ENCODE data around the gene RBM26.

Gene RBM26

DNA sequence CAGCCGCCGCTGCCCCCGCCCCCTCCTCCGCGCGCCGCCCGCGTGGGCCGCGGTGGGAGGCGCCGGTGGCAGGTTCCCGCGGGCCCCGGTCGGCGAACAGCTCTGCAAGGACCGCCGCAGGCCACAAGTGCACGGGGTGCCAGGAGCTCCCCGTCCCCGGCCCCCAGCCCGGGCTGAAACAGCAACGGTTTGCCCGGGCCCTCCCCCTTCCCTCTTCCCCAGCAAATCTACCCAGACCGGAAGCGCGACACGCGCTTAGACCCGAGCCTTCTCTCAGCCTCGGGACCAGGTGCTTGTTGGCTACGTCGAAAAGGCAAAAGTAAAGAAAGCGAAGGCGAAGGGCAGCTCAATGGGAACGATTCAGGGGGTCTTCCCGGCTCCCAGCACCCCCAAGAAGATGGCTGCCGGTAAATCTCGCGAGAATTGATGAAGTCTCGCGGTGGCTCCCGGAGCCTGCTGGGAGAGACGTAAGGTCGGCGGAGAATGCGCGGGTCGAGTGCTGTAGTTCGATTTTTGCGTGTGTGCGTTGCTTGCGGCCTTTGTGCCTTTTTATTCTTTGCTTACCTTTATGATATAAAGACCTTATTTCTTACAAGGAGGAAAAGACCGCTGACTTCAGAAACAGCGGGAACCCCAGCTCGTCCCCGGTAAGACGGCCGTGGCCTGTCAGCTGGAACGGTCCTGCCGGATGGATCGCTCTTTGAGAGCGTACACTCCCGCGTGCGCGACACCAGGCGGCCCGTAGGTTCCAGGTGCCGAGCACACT lies at the start of gene RBM26:
TSS of gene RBM26 (minus strand) at position 425 of the 766 bp plus-strand sequence. CDS start 481 bp downstream, outside the sequence.
- Histone ChIP-seq H3K27me3 (no peaks in the 10 kb centered on the region), H3K9me3 (no peaks in the 10 kb centered on the region), H3K4me1 (peaks cover 53% of the 10 kb centered on the region), H3K4me2 (peak within 1 kb of the TSS; percentile 93), H3K27ac (peak within 1 kb of the TSS; percentile 98), H3K4me3 (peak within 1 kb of the TSS; percentile 88), H3K9ac (peak within 1 kb of the TSS; percentile 98), H4K20me1 (peaks cover 44% of the 10 kb centered on the region), H3K36me3 (peaks cover 6% of the 10 kb centered on the region; the same call in 1 of the 2 replicates)
- no peak for TF ChIP-seq Cebpa-rat (IDR thresholded peaks at IDR 0.05)

- H3K36me3 ChIP-seq: no peaks in the 10 kb centered on the region
- no peak overlapping the region for H3K4me2 ChIP-seq
- H3K4me3 ChIP-seq: no peak overlapping the region
- no peak for TF ChIP-seq Cebpa-rat (IDR thresholded peaks at IDR 0.05)
- H3K9me3 ChIP-seq: no peaks in the 10 kb centered on the region
- H3K27ac ChIP-seq: no peak overlapping the region
- no peak overlapping the region for H3K9ac ChIP-seq
- H3K27me3 ChIP-seq: no peaks in the 10 kb centered on the region
- no peaks in the 10 kb centered on the region for H4K20me1 ChIP-seq
- H3K4me1 ChIP-seq: no peaks in the 10 kb centered on the region
Measured at GRCh38 chr13:79455331-79455730, 49.3 kb upstream of the RBM26 start.

DNA sequence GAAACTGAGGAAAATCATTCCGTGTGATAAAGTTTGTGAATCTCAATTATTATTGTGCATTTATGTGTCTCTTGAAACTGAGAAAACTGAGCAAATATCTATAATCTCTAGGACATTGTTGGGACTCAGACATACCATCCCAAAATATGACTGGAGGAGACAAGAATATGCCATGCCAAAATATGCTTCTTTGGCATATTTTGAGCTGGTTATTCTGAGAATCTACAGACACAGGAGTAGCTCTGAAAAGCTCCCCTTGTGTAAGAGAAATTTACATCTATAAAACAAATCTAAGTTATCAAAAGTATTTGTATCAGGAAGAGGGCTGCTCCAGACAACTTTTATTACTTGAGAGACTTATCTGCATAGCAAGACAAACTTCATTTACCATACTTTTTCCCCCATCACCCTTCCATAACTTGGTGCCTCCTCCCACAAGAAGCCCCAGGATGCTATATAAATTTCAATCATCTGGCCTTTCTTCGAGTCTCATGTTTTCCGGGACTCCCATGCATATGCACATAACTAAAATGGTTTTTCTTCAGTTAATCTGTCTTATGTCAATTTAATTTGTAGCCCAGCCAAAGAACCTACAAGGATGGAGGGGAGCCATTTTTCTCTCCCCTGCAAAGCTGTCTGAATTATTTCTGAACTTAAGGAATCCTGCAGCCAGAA lies 46.3 kb upstream of the RBM26 start:
- no peak overlapping the region for H3K27ac ChIP-seq
- H3K9ac ChIP-seq: no peak overlapping the region
- H3K4me3 ChIP-seq: no peak overlapping the region
- no peak overlapping the region for H3K4me2 ChIP-seq
- no peaks in the 10 kb centered on the region for H3K27me3 ChIP-seq
- no peaks in the 10 kb centered on the region for H3K36me3 ChIP-seq
- no peak for TF ChIP-seq Cebpa-rat (IDR thresholded peaks at IDR 0.05)
- peaks cover 22% of the 10 kb centered on the region for H3K4me1 ChIP-seq
- H3K9me3 ChIP-seq: peaks cover 10% of the 10 kb centered on the region; the same call in 1 of the 2 replicates
- no peaks in the 10 kb centered on the region for H4K20me1 ChIP-seq

- Histone ChIP-seq H3K4me2 (no peak overlapping the region), H3K9me3 (peaks cover 13% of the 10 kb centered on the region; the same call in 1 of the 2 replicates), H3K36me3 (no peaks in the 10 kb centered on the region), H3K27ac (no peak overlapping the region), H3K27me3 (no peaks in the 10 kb centered on the region), H3K4me1 (peaks cover 22% of the 10 kb centered on the region), H3K9ac (no peak overlapping the region), H3K4me3 (no peak overlapping the region), H4K20me1 (no peaks in the 10 kb centered on the region)
- no peak for TF ChIP-seq Cebpa-rat (IDR thresholded peaks at IDR 0.05)
Measured at GRCh38 chr13:79451500-79451962, 45.5 kb upstream of the RBM26 start.

DNA sequence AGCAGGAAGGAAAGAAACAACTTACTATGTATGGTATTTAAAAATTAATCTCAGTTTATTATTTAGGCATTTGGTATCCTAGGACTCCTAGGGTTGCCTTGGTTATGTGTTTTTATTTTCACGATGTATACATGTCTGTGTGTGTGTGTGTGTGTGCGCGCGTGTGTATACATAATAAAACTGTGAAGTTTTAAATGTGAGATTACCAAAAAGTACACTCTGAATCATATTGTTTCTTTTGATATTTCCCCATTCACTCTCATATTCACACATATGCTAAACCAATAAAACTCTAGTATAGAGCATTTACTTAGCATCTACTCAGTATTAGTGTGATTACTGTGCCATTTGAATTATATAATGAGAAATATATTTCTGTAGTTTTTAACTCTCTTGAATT lies 44.1 kb upstream of the RBM26 start:
- Histone ChIP-seq H3K27ac (no peak overlapping the region), H4K20me1 (no peaks in the 10 kb centered on the region), H3K9me3 (peaks cover 18% of the 10 kb centered on the region; the same call in 1 of the 2 replicates), H3K4me2 (no peak overlapping the region), H3K4me1 (peaks cover 22% of the 10 kb centered on the region), H3K36me3 (no peaks in the 10 kb centered on the region), H3K4me3 (no peak overlapping the region), H3K9ac (no peak overlapping the region), H3K27me3 (no peaks in the 10 kb centered on the region)
- TF ChIP-seq Cebpa-rat (IDR thresholded peaks at IDR 0.05): no peak

DNA sequence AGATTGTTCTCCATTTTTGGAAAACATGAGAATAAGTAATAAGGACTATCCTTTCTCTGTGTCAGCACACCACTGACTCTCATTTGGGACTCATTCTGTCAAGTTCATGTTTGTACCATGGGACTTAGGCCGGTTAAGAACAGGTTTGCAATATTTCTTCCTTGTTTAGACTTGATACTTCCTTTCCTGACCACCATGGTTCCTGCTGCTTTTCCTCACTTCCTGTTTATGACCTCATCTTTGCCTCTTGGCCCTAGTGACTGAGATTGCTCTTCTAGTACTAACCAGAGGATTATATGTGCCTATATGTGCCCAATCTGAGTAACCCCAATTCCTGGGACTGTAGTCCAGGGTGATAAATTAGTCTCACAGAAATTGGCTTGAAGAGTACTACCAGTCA lies 42.4 kb upstream of the RBM26 start:
- H3K9ac ChIP-seq: no peak overlapping the region
- no peaks in the 10 kb centered on the region for H4K20me1 ChIP-seq
- peak overlapping the region; percentile 41; the same call in 1 of the 2 replicates for H3K27ac ChIP-seq
- peak overlapping the region; percentile 60 for H3K4me2 ChIP-seq
- no peak overlapping the region for H3K4me3 ChIP-seq
- H3K4me1 ChIP-seq: peaks cover 22% of the 10 kb centered on the region
- TF ChIP-seq Cebpa-rat (IDR thresholded peaks at IDR 0.05): no peak
- no peaks in the 10 kb centered on the region for H3K27me3 ChIP-seq
- peaks cover 18% of the 10 kb centered on the region; the same call in 1 of the 2 replicates for H3K9me3 ChIP-seq
- no peaks in the 10 kb centered on the region for H3K36me3 ChIP-seq

- Histone ChIP-seq H3K4me2 (peak overlapping the region; percentile 60), H4K20me1 (no peaks in the 10 kb centered on the region), H3K9ac (no peak overlapping the region), H3K36me3 (no peaks in the 10 kb centered on the region), H3K27ac (peak overlapping the region; percentile 41; the same call in 1 of the 2 replicates), H3K9me3 (peaks cover 18% of the 10 kb centered on the region; the same call in 1 of the 2 replicates), H3K4me1 (peaks cover 22% of the 10 kb centered on the region), H3K27me3 (no peaks in the 10 kb centered on the region), H3K4me3 (no peak overlapping the region)
- no peak for TF ChIP-seq Cebpa-rat (IDR thresholded peaks at IDR 0.05)
Measured at GRCh38 chr13:79447741-79448140, 41.7 kb upstream of the RBM26 start.

- no peak overlapping the region for H3K27ac ChIP-seq
- no peak overlapping the region for H3K4me2 ChIP-seq
- no peak overlapping the region for H3K4me3 ChIP-seq
- no peak for TF ChIP-seq Cebpa-rat (IDR thresholded peaks at IDR 0.05)
- H4K20me1 ChIP-seq: no peaks in the 10 kb centered on the region
- H3K9me3 ChIP-seq: peaks cover 18% of the 10 kb centered on the region; the same call in 1 of the 2 replicates
- H3K4me1 ChIP-seq: peaks cover 22% of the 10 kb centered on the region
- no peak overlapping the region for H3K9ac ChIP-seq
- H3K27me3 ChIP-seq: no peaks in the 10 kb centered on the region
- H3K36me3 ChIP-seq: no peaks in the 10 kb centered on the region
Measured at GRCh38 chr13:79447141-79447540, 41.1 kb upstream of the RBM26 start.

- Histone ChIP-seq H3K9ac (no peak overlapping the region), H3K4me3 (no peak overlapping the region), H3K36me3 (no peaks in the 10 kb centered on the region), H3K9me3 (peaks cover 18% of the 10 kb centered on the region; the same call in 1 of the 2 replicates), H3K4me2 (no peak overlapping the region), H4K20me1 (no peaks in the 10 kb centered on the region), H3K4me1 (peaks cover 22% of the 10 kb centered on the region), H3K27me3 (no peaks in the 10 kb centered on the region), H3K27ac (no peak overlapping the region)
- TF ChIP-seq Cebpa-rat (IDR thresholded peaks at IDR 0.05): no peak
Measured at GRCh38 chr13:79445968-79446645, 40.1 kb upstream of the RBM26 start.

Data from BLaER1 (cell line).